ENCODE results near the gene FHL3.
A peak's percentile ranks its signal among the peaks of the same experiment; 100 is the strongest.
"Not testable (repeated sequence)": the region's sequence is repeated elsewhere in the genome, so short reads cannot be mapped to it uniquely, and the experiment has no call there.

Gene FHL3

GRCh38 chr1:38041936-38042834 lies 36.9 kb upstream of the FHL3 start:
- Mint-ChIP-seq H3K4me3 (no peak overlapping the region), H3K9me3 (no peaks in the 10 kb centered on the region), H3K4me1 (peaks cover 18% of the 10 kb centered on the region), H3K27me3 (peaks cover 63% of the 10 kb centered on the region), H3K36me3 (no peaks in the 10 kb centered on the region), H3K27ac (no peak overlapping the region)
- ATAC-seq, result no peak

GRCh38 chr1:38039331-38040088 lies 34.2 kb upstream of the FHL3 start:
- H3K9me3 Mint-ChIP-seq, result no peaks in the 10 kb centered on the region
- no peaks in the 10 kb centered on the region for H3K36me3 Mint-ChIP-seq
- H3K4me3 Mint-ChIP-seq, result no peak overlapping the region
- ATAC-seq, result no peak
- no peak overlapping the region for H3K27ac Mint-ChIP-seq
- peaks cover 12% of the 10 kb centered on the region for H3K4me1 Mint-ChIP-seq
- peaks cover 75% of the 10 kb centered on the region for H3K27me3 Mint-ChIP-seq

- Mint-ChIP-seq H3K36me3 (no peaks in the 10 kb centered on the region), H3K27ac (no peak overlapping the region), H3K27me3 (peaks cover 75% of the 10 kb centered on the region), H3K9me3 (no peaks in the 10 kb centered on the region), H3K4me3 (no peak overlapping the region), H3K4me1 (peaks cover 6% of the 10 kb centered on the region)
- no peak for ATAC-seq
Measured at GRCh38 chr1:38038861-38039260, 33.5 kb upstream of the FHL3 start.

- Mint-ChIP-seq H3K4me3 (no peak overlapping the region), H3K36me3 (no peaks in the 10 kb centered on the region), H3K9me3 (no peaks in the 10 kb centered on the region), H3K4me1 (no peaks in the 10 kb centered on the region), H3K27ac (no peak overlapping the region), H3K27me3 (peaks cover 65% of the 10 kb centered on the region)
- no peak for ATAC-seq
Measured at GRCh38 chr1:38037221-38037939, 32.1 kb upstream of the FHL3 start.

- no peak for ATAC-seq
- H3K36me3 Mint-ChIP-seq, result no peaks in the 10 kb centered on the region
- H3K4me1 Mint-ChIP-seq, result peaks cover 16% of the 10 kb centered on the region
- no peaks in the 10 kb centered on the region for H3K9me3 Mint-ChIP-seq
- peaks cover 44% of the 10 kb centered on the region for H3K27me3 Mint-ChIP-seq
- H3K4me3 Mint-ChIP-seq, result no peak overlapping the region
- H3K27ac Mint-ChIP-seq, result no peak overlapping the region
Measured at GRCh38 chr1:38034871-38035270, 29.6 kb upstream of the FHL3 start.

GRCh38 chr1:38032992-38033391 lies 27.7 kb upstream of the FHL3 start:
- peaks cover 29% of the 10 kb centered on the region for H3K27me3 Mint-ChIP-seq
- not testable (repeated sequence) for H3K4me3 Mint-ChIP-seq, H3K36me3 Mint-ChIP-seq, ATAC-seq, H3K27ac Mint-ChIP-seq, H3K9me3 Mint-ChIP-seq
- peaks cover 34% of the 10 kb centered on the region for H3K4me1 Mint-ChIP-seq

GRCh38 chr1:38031513-38031866 lies 26.2 kb upstream of the FHL3 start:
- Mint-ChIP-seq H3K27ac (no peak overlapping the region), H3K4me1 (peaks cover 50% of the 10 kb centered on the region), H3K9me3 (no peaks in the 10 kb centered on the region), H3K27me3 (peaks cover 24% of the 10 kb centered on the region), H3K4me3 (no peak overlapping the region), H3K36me3 (no peaks in the 10 kb centered on the region)
- ATAC-seq, result no peak

GRCh38 chr1:38030596-38031512 lies 25.5 kb upstream of the FHL3 start:
- ATAC-seq, result no peak
- peaks cover 53% of the 10 kb centered on the region for H3K4me1 Mint-ChIP-seq
- H3K9me3 Mint-ChIP-seq, result no peaks in the 10 kb centered on the region
- H3K4me3 Mint-ChIP-seq, result no peak overlapping the region
- peak overlapping the region; percentile 68 for H3K27ac Mint-ChIP-seq
- H3K36me3 Mint-ChIP-seq, result peaks cover 1% of the 10 kb centered on the region
- H3K27me3 Mint-ChIP-seq, result peaks cover 18% of the 10 kb centered on the region

GRCh38 chr1:38029685-38030511 lies 24.6 kb upstream of the FHL3 start:
- Mint-ChIP-seq H3K4me3 (peak overlapping the region; percentile 22), H3K36me3 (peaks cover 11% of the 10 kb centered on the region), H3K27me3 (peaks cover 15% of the 10 kb centered on the region), H3K9me3 (no peaks in the 10 kb centered on the region), H3K27ac (peak overlapping the region; percentile 68), H3K4me1 (peaks cover 53% of the 10 kb centered on the region)
- ATAC-seq, result peak; percentile 71

GRCh38 chr1:38029081-38029681 lies 23.9 kb upstream of the FHL3 start:
- Mint-ChIP-seq H3K27me3 (peaks cover 8% of the 10 kb centered on the region), H3K27ac (peak overlapping the region; percentile 68), H3K9me3 (no peaks in the 10 kb centered on the region), H3K36me3 (peaks cover 15% of the 10 kb centered on the region), H3K4me3 (no peak overlapping the region), H3K4me1 (peaks cover 53% of the 10 kb centered on the region)
- no peak for ATAC-seq

- ATAC-seq, result no peak
- peak overlapping the region; percentile 68 for H3K27ac Mint-ChIP-seq
Measured at GRCh38 chr1:38028671-38029070, 23.4 kb upstream of the FHL3 start.

GRCh38 chr1:38028105-38028591 lies 22.8 kb upstream of the FHL3 start:
- H3K27ac Mint-ChIP-seq, result peak overlapping the region; percentile 68
- H3K27me3 Mint-ChIP-seq, result no peaks in the 10 kb centered on the region
- peak; percentile 94 for ATAC-seq
- no peaks in the 10 kb centered on the region for H3K9me3 Mint-ChIP-seq
- peaks cover 23% of the 10 kb centered on the region for H3K36me3 Mint-ChIP-seq
- peaks cover 53% of the 10 kb centered on the region for H3K4me1 Mint-ChIP-seq
- H3K4me3 Mint-ChIP-seq, result peak overlapping the region; percentile 11

More at GRCh38 chr1:38028671-38029070, 23.4 kb upstream of the FHL3 start:
- Mint-ChIP-seq H3K4me3 (peak overlapping the region; percentile 11), H3K9me3 (no peaks in the 10 kb centered on the region), H3K36me3 (peaks cover 19% of the 10 kb centered on the region), H3K4me1 (peaks cover 53% of the 10 kb centered on the region), H3K27me3 (peaks cover 3% of the 10 kb centered on the region)
